ENCODE results near the gene CLEC4F. TPM values are rescaled to one million over a fixed set of nuclear protein-coding genes. Genes with fewer than 3 reads are reported as not detected.
A peak's percentile ranks its signal among the peaks of the same experiment; 100 is the strongest.

CLEC4F gene
- total RNA-seq, 2 experiments from 2014 or later = not detected

DNA sequence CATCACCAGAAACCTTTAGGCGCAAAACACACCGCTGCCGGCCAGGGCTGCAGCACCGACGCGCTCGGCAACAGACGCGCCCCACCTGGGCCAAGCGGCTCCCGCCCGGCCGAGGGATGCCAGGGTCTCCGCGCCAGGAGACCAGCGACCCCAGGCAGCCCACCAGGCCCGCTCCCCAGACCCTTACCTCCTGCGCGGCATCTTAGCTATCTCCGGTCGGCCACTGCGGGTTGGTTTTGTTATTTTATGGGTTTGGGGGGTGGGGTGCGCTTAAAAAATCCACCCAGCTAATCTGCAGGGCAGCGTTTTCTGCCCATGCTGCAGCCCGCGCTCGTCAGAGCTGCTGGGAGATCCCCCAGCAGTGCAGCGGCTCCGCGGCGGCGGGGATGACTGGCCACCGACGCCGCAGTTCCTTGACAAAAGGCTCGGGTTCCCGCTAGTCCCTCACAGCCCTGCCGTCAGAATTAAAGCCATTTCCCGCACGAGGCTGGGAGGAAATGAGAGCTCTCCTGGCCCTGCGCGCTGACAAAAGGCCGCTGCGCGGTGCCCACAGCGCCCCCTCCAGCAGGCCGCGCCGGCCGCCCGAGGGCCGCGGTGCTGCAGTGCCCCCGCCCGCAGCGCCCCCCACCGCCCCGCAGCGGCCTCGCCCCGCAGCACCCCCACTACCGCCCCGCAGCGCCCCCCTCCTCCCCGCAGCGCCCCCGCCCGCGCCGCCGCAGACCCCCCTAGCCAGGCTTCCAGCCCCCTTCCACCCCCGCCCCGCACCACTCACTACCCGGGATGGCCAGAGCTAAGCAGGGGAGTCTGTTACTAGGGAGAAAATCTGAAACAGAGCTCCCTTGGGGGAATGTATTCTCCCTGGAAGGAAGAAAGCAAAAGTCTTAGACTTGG, 52.5 kb downstream of the CLEC4F start, which contains the start of gene ADD2:
TSS of gene ADD2 (minus strand) at position 502 of the 891 bp plus-strand sequence. CDS start 61,792 bp downstream, outside the sequence.
- Mint-ChIP-seq H3K9me3 (no peaks in the 10 kb centered on the region), H3K27me3 (peaks cover 30% of the 10 kb centered on the region), H3K36me3 (ENCODE audit: low read depth) (no peaks in the 10 kb centered on the region), H3K4me1 (ENCODE audit: low read depth) (peaks cover 9% of the 10 kb centered on the region), H3K27ac (peak within 1 kb of the TSS; percentile 84), H3K4me3 (peak within 1 kb of the TSS; percentile 85)
- TF ChIP-seq, protein P1, sequence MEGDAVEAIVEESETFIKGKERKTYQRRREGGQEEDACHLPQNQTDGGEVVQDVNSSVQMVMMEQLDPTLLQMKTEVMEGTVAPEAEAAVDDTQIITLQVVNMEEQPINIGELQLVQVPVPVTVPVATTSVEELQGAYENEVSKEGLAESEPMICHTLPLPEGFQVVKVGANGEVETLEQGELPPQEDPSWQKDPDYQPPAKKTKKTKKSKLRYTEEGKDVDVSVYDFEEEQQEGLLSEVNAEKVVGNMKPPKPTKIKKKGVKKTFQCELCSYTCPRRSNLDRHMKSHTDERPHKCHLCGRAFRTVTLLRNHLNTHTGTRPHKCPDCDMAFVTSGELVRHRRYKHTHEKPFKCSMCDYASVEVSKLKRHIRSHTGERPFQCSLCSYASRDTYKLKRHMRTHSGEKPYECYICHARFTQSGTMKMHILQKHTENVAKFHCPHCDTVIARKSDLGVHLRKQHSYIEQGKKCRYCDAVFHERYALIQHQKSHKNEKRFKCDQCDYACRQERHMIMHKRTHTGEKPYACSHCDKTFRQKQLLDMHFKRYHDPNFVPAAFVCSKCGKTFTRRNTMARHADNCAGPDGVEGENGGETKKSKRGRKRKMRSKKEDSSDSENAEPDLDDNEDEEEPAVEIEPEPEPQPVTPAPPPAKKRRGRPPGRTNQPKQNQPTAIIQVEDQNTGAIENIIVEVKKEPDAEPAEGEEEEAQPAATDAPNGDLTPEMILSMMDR (IDR thresholded peaks at IDR 0.05) = peak; percentile 44
- ChIA-PET CTCF (interaction anchor here (0.6 to 2.7 kb wide), 21 partner anchors 10 to 564 kb away, joined by 3 to 17 read pairs (median 4); partner anchors contain the start of genes FIGLA and ZNF638), POLR2A (interaction anchor here (0.6 to 1.5 kb wide), 5 partner anchors 12 to 111 kb away, joined by 3 to 6 read pairs (median 4); no protein-coding TSS in a partner anchor)
- DNase-seq (peak; percentile 79), ATAC-seq (peak; percentile 80)
- intact Hi-C loops (cut with micrococcal nuclease) = no loop called here

DNA sequence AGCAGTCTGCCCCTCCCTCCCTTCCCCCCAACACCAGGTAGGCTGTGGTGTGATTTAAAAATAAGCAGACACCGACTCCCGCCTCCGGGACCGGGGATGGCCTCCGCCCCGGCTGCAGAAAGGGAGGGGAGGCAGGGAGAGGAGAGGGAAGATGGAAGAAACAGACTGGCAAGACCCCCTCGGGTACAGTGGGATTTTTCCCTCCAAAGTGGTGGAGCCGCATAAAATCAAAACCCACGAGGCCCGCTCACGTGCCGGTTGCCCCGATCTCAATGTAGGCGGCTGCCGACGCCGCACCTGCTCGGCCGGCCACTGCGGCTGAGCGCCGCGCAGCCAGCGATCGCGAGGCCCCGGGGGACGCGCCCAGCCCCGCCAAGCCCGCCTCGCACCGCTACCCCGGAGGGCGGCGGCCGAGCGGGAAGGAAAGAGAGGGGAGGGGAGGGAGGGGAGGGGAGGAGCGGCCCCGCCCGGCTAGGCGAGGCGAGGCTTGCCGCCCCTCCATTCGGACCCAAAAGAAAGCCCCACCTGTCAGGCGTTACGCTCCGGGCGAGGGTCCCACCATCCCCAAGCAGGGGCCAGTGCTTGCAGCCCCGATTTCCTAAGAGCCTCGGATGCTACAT, 53.2 kb downstream of the CLEC4F start:
- CTCF ChIA-PET = interaction anchor here (0.7 to 2.7 kb wide), 8 partner anchors 11 to 120 kb away, joined by 3 to 17 read pairs (median 6); no protein-coding TSS in a partner anchor
- no peaks in the 10 kb centered on the region for H3K36me3 Mint-ChIP-seq (ENCODE audit: low read depth)

DNA sequence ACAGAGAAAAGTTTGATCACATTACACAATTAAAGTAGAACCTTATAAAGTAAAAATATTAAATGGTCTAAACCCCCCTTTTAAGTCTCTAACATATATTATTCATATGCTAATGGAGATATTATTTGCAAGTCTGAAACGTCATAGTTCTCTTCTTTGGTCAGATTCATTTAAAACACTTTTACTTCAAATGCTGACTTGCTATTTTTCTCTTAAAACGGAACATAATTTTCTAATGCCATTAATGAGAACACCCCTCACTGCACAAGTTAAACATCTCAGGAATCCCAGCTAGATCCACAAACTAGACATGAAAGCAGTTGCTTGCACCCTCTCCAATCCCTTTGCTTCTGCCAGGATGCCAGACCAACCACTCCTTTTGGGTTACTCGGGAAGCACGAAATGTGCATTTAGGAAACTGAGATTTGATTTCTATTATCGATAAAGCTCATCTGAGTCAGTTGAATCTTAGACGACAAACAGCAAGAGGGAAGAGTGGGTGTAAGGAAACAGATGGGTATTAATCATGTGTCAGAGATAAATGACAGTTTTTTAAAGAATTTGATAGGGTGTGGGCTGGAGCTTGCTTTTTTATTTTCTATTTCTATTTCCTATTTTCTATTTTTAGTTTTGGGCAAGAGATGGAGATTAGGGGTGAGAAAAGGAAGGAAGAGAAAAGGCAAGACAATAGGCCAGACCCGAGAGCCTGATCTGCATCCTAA, 53.9 kb downstream of the CLEC4F start:
- H3K4me1 Mint-ChIP-seq (ENCODE audit: low read depth) = peaks cover 9% of the 10 kb centered on the region
- CTCF ChIA-PET = no interaction called here
- no peak for ATAC-seq
- no peaks in the 10 kb centered on the region for H3K9me3 Mint-ChIP-seq
- POLR2A ChIA-PET = no interaction called here
- TF ChIP-seq, protein P1 (IDR thresholded peaks at IDR 0.05) = no peak
- peak overlapping the region; percentile 77 for H3K4me3 Mint-ChIP-seq
- H3K27me3 Mint-ChIP-seq = peaks cover 29% of the 10 kb centered on the region
- intact Hi-C loops (cut with micrococcal nuclease) = no loop called here
- no peaks in the 10 kb centered on the region for H3K36me3 Mint-ChIP-seq (ENCODE audit: low read depth)
- DNase-seq = no peak
- H3K27ac Mint-ChIP-seq = no peak overlapping the region

More for the DNA sequence above, 53.2 kb downstream of the CLEC4F start:
- intact Hi-C loops (cut with micrococcal nuclease) = no loop called here
- H3K4me3 Mint-ChIP-seq = peak overlapping the region; percentile 85
- H3K4me1 Mint-ChIP-seq (ENCODE audit: low read depth) = peaks cover 9% of the 10 kb centered on the region
- DNase-seq (peak; percentile 35), ATAC-seq (peak; percentile 25)
- peaks cover 29% of the 10 kb centered on the region for H3K27me3 Mint-ChIP-seq
- POLR2A ChIA-PET = interaction anchor here (0.9 to 1.4 kb wide), 2 partner anchors 13 to 32 kb away, joined by 3 to 4 read pairs; no protein-coding TSS in a partner anchor
- H3K27ac Mint-ChIP-seq = peak overlapping the region; percentile 57
- TF ChIP-seq, protein P1 (IDR thresholded peaks at IDR 0.05) = no peak
- no peaks in the 10 kb centered on the region for H3K9me3 Mint-ChIP-seq

- POLR2A ChIA-PET = no interaction called here
- DNase-seq (no peak), ATAC-seq (no peak)
- TF ChIP-seq, protein P1 (IDR thresholded peaks at IDR 0.05) = no peak
- H3K4me1 Mint-ChIP-seq (ENCODE audit: low read depth) = peaks cover 9% of the 10 kb centered on the region
- H3K27me3 Mint-ChIP-seq = peaks cover 26% of the 10 kb centered on the region
- no peak overlapping the region for H3K27ac Mint-ChIP-seq
- CTCF ChIA-PET = interaction anchor here (1.0 to 1.3 kb wide), 2 partner anchors 24 to 155 kb away, joined by 3 to 4 read pairs; partner anchors contain the start of gene FIGLA
- no peaks in the 10 kb centered on the region for H3K9me3 Mint-ChIP-seq
- intact Hi-C loops (cut with micrococcal nuclease) = no loop called here
- H3K4me3 Mint-ChIP-seq = no peak overlapping the region
- H3K36me3 Mint-ChIP-seq (ENCODE audit: low read depth) = no peaks in the 10 kb centered on the region
Measured at GRCh38 chr2:70765507-70765906, 54.9 kb downstream of the CLEC4F start.
